Measurements from ENCODE around the gene P3H3.

P3H3 gene
- total RNA-seq, result 3.1 to 5.8 reads per million in 2 donors

- peak; percentile 23 for DNase-seq
Measured at GRCh38 chr12:6827982-6828780, at the start of gene P3H3. P3H3 (plus strand) TSS chr12:6828407; CDS start chr12:6828441, 34 bp downstream.

- peak; percentile 42 for DNase-seq
Measured at GRCh38 chr12:6778574-6779550, 49.3 kb upstream of the P3H3 start.

GRCh38 chr12:6779708-6780432, 48.3 kb upstream of the P3H3 start:
- no peak for DNase-seq

GRCh38 chr12:6780573-6780972, 47.6 kb upstream of the P3H3 start:
- no peak for DNase-seq

- DNase-seq, result no peak
Measured at GRCh38 chr12:6782119-6782518, 46.1 kb upstream of the P3H3 start.

GRCh38 chr12:6782850-6783566, 45.2 kb upstream of the P3H3 start:
- no peak for DNase-seq

- no peak for DNase-seq
Measured at GRCh38 chr12:6783828-6784227, 44.4 kb upstream of the P3H3 start.

- DNase-seq, result no peak
Measured at GRCh38 chr12:6784296-6784695, 43.9 kb upstream of the P3H3 start.

- DNase-seq, result no peak
Measured at GRCh38 chr12:6784761-6785160, 43.4 kb upstream of the P3H3 start.

- DNase-seq, result no peak
Measured at GRCh38 chr12:6786416-6787094, 41.7 kb upstream of the P3H3 start.

GRCh38 chr12:6787309-6787708, 40.9 kb upstream of the P3H3 start:
- no peak for DNase-seq

- no peak for DNase-seq
Measured at GRCh38 chr12:6788972-6789924, 39.0 kb upstream of the P3H3 start, which contains the start of gene CD4. CD4 (plus strand) TSS chr12:6789528; CDS start chr12:6800139, 10,611 bp downstream.

- DNase-seq, result no peak
Measured at GRCh38 chr12:6790496-6791150, 37.6 kb upstream of the P3H3 start.

GRCh38 chr12:6791931-6792520, 36.2 kb upstream of the P3H3 start:
- no peak for DNase-seq

- DNase-seq, result no peak
Measured at GRCh38 chr12:6792522-6793201, 35.5 kb upstream of the P3H3 start.

- no peak for DNase-seq
Measured at GRCh38 chr12:6795088-6795487, 33.1 kb upstream of the P3H3 start.

- DNase-seq, result no peak
Measured at GRCh38 chr12:6796576-6796975, 31.6 kb upstream of the P3H3 start.

- no peak for DNase-seq
Measured at GRCh38 chr12:6799147-6799546, 29.1 kb upstream of the P3H3 start.

GRCh38 chr12:6807170-6807569, 21.0 kb upstream of the P3H3 start:
- no peak for DNase-seq
